Measurements from ENCODE around the gene BRINP3.

Gene BRINP3

DNA sequence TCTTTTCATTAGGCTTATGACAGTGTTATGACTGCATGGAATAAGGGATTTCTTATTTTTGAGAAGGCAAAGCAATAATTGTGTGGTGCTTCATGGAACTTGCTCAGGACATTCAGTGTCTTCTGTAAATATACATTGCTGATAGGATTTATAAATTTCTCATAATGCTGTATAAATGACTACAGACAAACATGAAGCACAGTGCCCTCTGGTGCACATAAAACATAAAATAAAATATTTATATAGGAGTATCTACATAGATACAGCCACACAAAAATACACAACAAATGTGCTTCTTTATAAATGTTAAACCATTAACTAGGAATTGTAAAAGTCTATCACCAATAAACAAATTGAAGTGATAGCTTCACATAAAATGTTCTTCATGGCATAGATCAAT lies 24.1 kb downstream of the BRINP3 start:
- in situ Hi-C loops (cut with HindIII; ENCODE audit: low sequenced_read_pairs): no loop called here

DNA sequence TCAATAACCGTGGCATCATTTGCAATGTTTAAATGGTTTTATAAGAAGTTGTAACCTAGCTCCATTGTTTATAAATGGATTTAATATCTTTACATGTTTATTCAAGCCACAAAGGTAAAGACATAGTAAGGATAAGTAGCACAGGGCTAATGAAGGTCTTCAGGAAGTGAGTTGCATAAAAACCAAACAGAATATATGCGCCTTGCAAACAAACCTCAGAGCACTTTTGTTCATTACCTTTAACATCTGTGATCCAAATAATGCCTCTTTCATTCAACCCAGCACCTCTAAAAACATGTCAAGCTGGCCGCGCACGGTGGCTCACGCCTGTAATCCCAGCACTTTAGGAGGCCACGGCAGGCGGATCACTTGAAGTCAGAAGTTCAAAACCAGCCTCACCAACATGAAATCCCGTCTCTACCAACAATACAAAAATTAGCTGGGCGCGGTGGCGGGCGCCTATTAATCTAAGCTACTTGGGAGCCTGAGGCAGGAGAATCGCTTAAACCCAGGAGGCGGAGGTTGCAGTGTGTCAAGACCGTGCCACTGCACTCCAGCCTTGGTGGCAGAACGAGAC lies 25.3 kb downstream of the BRINP3 start:
- in situ Hi-C loops (cut with HindIII; ENCODE audit: low sequenced_read_pairs): no loop called here

DNA sequence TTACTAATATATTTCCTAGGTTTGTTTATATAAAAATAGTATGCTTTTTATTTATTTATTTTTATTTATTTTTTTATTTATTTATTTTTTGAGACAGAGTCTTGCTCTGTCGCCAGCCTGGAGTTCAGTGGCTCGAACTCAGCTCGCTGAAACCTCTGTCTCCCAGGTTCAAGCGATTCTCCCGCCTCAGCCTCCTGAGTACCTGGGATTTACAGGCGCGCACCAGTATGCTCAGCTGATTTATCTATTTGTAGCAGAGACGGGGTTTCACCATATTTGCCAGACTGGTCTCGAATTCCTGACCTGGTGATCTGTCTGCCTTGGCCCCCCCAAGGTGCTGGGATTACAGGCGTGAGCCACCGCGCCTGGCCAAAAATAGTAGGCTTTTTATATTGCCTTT lies 33.2 kb downstream of the BRINP3 start:
- in situ Hi-C loops (cut with HindIII; ENCODE audit: low sequenced_read_pairs): no loop called here

DNA sequence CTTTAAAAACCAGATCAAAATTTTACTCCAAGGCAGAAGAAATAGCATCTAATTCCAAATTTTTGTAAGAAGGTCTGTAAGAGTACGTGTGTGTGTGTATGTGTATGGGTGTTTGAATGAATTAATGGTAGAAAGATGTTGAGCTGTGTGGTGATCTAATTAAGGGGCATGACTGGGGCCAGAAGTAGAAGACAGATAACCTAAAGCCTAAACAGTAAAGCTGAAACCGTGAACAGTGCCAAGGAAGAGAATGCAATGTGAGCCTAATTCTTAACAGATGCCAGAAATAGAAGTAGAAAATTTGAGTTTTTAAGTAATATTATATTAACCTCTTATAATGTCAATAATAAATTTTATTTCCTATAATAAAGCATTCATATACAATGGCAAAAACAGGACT lies 38.2 kb downstream of the BRINP3 start:
- in situ Hi-C loops (cut with HindIII; ENCODE audit: low sequenced_read_pairs): no loop called here

DNA sequence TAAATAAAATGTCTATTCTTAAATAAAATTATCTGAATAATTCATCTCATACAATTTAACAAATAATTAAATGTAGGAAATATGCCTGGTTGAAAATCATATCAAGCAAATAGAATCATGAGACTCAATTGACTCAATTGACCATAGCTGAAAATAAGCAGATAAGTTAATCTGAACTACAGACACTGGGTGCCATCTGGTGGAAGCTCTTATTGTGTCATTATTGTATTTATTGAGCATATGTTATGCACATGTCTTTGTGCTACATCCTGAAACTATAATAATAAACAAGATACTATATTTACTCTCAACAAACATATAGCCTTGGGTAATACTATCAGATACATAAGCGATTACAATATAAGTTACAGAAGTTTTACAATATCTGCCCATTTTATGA lies 41.0 kb downstream of the BRINP3 start:
- in situ Hi-C loops (cut with HindIII; ENCODE audit: low sequenced_read_pairs): no loop called here

DNA sequence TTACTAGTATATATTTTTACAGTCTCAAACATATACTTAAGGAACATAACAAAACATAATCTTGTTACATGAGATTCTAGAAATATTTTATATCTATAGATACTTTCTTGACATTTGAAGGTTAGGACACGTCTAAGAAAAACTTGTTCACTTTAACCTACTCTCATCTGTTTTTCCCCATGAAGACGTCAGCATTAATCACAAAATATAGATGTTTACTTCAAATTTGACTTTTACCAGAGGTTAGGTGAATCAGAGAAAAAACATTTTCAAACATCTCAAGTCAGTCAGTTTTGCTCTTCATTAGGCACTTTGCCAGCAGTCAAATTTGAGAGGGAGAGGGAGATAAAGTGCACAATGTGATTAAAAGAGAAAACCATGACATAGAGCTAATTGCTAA lies 47.7 kb downstream of the BRINP3 start:
- in situ Hi-C loops (cut with HindIII; ENCODE audit: low sequenced_read_pairs): no loop called here

DNA sequence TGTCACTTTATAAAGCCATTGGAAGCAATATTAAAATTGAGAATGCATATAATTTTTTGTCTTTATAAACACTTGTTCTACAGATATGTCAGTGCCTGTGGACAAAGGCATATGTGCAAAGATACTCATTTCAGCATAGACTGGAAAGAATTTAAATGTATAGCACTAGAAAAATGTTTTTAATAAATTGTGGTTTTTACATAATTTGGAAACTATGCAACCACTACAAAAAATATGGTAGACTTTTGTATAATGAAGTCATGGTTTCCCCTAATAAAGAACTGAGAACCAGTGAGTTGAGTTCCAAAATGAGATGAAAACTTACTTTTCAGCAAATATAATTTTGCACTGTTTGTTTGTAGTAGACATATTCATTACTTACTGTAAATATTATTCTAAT lies 48.5 kb downstream of the BRINP3 start:
- in situ Hi-C loops (cut with HindIII; ENCODE audit: low sequenced_read_pairs): no loop called here

DNA sequence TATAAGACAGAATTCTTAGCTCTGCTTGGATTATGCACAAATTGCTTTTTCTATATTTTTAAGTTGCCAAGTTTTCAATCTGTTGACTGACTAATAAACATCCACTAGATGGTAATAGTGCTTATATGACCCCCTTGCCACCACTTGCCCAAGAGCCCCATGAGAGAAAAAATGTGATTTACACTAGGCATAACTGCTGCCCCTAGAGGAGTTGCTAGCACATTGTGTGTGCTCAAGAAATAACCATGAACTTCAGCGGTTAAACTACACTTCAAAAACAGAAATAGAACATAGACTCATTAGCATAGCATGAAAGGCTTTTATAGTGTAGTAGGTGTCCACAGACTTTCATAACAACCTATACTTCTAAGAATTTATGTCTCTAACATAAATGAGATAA lies 61.4 kb downstream of the BRINP3 start:
- in situ Hi-C loops (cut with HindIII; ENCODE audit: low sequenced_read_pairs): no loop called here

DNA sequence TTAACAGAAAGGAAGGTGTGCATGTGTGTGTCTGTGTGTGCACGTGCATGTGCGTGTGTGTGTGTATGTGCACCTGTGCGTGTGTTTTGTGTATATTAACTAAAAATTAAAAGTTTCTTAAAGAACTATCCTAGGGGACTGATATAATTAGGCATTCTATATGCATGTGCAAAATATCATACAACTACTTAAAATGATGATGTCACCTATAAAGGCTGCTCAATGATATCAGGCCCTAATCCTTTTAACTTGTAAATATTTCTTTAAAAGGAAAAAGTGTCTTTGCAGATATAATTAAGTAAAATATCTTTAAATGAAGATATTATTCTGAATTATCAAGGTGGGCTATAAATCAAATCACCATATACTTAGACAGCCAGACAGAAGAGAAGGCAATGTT lies 64.5 kb downstream of the BRINP3 start:
- in situ Hi-C loops (cut with HindIII; ENCODE audit: low sequenced_read_pairs): no loop called here

DNA sequence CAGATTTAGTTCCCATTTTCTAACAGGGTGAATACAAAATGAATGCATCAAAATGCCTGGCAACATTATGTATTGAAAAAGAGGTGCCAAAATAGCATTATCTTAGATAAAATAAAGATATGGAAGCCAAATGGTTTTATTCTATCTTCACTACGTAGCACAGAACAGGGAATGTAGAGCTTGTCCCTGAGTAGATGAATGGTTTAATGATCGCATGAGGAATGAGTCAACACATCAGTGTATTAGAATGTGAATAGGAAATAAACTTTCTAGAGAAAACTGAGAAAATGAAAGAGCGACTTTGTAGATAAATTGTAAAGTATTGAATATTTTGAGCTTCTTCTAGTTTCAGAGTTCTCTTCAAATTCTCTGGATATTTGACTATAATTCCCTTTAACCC lies 74.3 kb downstream of the BRINP3 start:
- in situ Hi-C loops (cut with HindIII; ENCODE audit: low sequenced_read_pairs): no loop called here

DNA sequence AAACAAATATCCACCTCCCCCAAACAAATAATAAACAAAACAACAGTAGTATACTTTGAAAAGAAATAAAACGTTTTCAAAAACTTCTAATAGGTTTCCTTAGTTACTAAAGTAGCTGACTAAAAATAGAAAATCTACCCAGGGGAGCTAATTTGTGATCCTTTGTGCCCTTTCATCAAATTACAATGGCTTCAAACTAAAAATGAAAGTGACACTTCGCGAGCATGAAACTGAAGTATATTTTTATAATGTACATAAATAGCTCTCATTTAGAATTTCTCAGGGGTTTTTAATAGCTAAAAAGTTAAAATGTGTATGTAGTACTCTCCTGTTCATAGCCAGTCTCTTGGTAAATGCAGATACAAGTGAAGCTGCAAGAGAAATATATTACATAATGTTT lies 78.4 kb downstream of the BRINP3 start:
- in situ Hi-C loops (cut with HindIII; ENCODE audit: low sequenced_read_pairs): no loop called here

DNA sequence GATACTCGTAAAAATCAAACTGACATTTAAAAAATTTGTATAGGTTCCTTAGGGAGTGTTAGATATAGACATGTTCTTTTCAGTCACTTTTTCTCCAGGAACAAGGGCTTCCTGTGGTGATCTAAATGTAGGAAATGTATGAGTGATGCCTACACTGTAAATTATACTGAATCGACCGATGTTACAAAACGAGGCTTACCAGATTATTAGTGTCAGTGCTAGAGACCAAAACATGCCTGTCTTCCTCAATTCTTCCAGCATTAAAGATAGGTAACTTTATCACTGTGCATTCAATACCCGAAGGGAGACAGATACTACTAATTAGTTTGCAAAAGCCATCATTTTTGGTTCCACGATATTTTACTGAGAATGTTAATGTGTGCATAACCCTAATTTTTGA lies 86.1 kb downstream of the BRINP3 start:
- in situ Hi-C loops (cut with HindIII; ENCODE audit: low sequenced_read_pairs): no loop called here

DNA sequence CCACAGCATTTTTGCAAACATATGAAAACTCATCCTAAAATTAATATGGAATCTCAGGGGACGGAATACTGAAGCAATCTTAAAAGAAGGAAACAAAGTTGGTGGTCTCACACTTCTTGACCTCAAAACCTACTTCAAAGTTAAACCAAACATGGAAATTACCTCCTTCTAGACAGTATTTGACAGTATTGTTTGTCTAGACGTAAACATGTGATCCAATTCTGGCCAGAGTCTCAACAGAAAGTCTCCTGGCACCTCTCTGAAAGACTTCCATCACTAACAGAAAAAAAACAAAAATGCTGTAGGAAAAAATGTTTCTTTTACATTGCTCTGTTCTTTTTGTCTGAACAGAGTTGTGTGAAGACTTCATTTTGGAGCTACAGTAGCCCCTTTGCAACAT lies 99.7 kb downstream of the BRINP3 start:
- in situ Hi-C loops (cut with HindIII; ENCODE audit: low sequenced_read_pairs): no loop called here

DNA sequence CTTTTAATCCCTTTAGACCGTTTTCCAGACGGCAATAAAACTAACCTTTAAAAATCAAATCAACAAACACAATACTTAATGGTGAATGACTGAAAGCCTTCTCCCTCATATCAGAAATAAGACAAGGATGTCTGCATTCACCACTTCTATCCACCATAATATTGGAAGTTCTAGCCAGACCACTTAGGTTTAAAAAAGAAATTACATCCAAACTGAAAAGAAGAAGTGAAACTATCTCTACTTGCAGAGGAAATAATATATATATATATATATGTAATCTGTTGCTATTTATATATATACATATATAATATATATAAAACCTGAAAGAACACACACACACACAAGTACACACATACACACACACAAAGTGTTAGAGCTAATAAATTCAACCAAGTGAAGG lies 100.4 kb downstream of the BRINP3 start:
- in situ Hi-C loops (cut with HindIII; ENCODE audit: low sequenced_read_pairs): no loop called here

DNA sequence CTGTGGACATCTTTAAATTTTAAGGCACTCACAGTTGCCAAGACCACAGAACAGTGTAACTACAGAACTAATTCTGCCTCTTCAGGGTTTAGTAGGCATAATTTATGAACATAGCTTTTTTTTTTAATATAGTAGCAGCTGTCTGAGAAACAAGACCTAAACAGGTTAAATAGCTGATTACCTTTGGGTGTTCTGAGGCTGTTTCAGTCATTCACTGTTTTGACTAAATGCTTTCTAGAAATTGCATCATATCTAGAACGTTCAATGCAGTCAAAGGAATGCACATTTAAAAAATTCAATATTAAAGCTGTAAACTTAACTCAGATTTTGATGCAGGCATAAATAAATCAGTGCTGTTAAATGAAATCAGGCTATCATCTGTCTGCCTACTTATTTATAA lies 101.6 kb downstream of the BRINP3 start:
- in situ Hi-C loops (cut with HindIII; ENCODE audit: low sequenced_read_pairs): no loop called here

DNA sequence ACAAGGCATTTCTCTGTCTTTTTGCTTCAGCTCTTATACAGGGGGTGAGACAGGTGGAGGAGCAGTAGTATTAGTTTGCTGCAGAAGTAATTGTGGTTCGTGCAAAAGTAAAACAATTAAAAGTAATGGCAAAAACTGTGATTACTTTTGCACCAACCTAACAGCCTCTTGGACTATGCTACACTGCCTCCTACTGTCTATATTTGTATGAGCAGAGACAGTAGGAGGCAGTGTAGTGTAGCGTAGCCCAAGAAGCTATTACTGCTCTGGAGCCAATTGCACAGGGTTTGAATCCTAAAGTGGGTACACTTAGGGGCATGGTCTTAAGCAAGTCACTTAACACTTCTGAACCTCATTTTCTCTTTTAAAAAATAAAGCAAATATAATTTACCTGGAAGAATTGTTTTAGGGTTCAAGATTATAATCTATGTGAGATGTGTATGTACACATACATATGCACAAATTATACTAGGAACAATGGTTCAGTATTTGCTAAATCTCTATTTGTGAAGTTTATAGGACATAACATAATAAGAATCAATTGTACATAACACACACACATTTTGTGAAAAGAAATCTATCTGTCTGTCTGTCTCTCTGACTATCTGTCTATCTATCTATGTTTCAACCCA lies 103.8 kb downstream of the BRINP3 start:
- in situ Hi-C loops (cut with HindIII; ENCODE audit: low sequenced_read_pairs): no loop called here

DNA sequence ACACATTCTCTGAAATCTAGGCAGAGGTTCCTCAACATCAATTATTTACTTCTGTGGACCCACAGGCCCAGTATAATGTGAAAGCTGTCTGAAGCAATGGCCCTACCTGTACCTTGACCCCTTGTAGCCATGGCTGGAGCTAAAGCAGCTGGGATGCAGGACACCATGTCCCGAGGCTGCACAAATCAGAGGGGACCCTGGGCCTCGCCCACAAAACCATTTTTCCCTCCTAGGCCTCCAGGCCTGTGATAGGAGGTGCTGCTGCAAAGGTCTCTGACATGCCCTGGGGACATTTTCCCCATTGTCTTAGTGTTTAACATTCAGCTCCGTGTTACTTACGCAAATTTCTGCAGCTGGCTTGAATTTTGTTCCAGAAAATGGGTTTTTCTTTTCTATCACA lies 110.5 kb downstream of the BRINP3 start:
- in situ Hi-C loops (cut with HindIII; ENCODE audit: low sequenced_read_pairs): no loop called here

DNA sequence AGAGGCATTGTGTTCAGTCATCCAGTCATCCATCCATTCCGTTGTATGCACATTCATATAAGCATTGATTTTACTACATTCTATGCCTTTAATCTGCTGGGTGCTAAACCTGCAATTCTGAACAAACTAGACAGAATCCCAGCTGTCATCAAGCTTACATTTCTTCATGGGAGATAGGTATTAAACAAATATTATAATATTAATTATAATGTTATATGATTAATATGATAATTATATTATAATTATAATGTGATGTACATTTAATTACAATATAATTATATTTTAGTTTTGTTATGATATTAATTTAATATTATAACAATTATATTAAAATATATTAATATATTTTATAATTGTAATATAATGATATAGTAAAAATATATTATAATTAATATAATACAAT lies 112.4 kb downstream of the BRINP3 start:
- in situ Hi-C loops (cut with HindIII; ENCODE audit: low sequenced_read_pairs): no loop called here

DNA sequence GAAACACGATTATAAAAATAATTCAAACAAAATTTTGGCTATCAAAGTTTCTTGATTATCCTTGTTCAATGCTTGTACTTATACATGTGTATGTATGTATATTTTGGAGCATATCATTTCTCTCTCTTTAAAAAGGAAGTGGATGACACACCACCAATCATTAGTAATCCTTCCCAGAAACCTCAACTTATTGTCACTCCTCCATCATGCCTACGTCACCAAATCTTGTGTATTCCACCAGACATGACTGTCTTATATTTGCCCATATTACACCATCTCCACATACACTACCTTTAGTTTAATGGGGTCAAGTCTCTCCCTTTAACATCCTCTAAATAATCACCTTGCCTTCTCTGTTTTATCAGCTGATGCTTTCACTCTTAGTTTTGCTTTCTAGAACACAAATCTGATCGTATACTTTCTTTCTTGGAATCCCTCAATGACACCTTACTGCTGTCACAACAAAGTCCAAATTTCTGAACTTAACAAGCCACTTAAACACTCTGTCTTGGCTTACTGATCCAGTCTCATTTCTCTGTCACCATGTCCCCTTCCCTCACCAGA lies 124.0 kb downstream of the BRINP3 start:
- in situ Hi-C loops (cut with HindIII; ENCODE audit: low sequenced_read_pairs): no loop called here

DNA sequence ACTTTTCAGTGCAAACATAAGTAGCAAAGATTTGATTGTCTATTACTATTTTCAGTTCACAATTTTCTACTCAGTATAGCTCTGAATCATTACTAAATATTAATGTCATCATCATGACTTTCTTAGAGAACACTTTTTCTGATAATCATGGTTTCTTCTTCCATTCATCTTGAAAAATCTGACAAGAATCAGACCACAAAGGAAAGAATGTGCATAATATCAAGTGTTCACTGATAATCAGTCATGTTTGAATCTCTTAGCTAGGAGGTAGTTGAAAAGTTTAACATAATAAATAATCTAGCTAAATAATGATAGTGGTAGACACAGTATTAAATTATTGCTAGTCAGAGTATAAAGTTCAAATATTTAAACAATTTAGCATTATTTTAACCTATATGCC lies 133.2 kb downstream of the BRINP3 start:
- in situ Hi-C loops (cut with HindIII; ENCODE audit: low sequenced_read_pairs): no loop called here

DNA sequence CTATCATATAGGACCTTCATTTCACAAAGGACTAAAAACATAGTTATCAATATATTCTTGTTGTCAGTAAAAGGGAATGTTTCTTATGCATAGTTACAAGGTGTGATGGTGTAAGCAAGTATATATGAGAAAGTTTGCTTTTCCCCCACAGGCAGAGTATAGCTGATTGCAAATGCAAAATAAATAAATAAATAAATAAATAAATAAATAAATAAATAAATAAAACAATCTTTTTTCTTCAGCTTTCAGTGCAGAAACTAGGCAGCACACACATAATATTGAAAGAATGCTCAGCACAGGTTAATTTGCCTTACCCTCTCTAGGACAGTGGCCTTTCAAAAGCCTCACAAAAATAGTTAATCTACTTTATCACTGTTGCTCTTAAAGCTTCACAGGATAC lies 138.8 kb downstream of the BRINP3 start:
- in situ Hi-C loops (cut with HindIII; ENCODE audit: low sequenced_read_pairs): no loop called here

DNA sequence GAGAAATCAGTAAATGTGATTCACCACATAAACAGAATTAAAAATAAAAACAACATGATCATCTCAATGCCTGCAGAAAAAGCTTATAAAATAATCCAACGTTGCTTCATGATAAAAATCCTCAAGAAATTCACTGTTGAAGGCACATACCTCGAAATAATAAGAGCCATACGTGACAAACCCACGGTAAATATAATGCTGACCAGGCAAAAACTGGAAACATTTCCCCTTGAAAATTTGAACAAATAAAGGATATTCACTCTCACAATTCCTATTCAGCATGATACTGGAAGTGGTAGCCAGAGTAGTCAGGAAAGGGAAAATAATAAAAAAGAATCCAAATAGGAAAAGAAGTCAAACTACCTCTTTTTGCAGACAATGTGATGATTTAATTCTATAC lies 148.8 kb downstream of the BRINP3 start:
- in situ Hi-C loops (cut with HindIII; ENCODE audit: low sequenced_read_pairs): no loop called here

DNA sequence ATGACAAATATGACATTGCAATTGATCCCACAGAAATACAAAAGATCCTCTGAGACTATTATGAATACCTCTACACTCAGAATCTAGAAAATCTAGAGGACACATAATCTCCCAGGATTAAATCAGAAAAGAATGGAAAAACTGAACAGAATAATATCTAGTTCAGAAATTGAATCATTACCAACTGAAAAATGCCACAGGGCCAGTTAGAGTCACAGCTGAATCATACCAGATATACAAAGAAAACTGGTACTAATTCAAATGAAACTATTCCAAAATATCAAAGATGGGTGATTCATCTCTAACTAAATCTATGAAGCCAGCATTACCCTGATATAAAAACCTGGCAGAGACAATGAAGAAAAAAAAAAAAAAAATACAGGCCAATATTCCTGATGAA lies 149.3 kb downstream of the BRINP3 start:
- in situ Hi-C loops (cut with HindIII; ENCODE audit: low sequenced_read_pairs): no loop called here
